ENCODE results near the gene PLPP2.

PLPP2 gene

GRCh38 chr19:305240-306150 lies 14.3 kb upstream of the PLPP2 start:
- Histone ChIP-seq H3K27ac (no peak overlapping the region), H3K4me3 (no peak overlapping the region)
- TF ChIP-seq, protein P1, sequence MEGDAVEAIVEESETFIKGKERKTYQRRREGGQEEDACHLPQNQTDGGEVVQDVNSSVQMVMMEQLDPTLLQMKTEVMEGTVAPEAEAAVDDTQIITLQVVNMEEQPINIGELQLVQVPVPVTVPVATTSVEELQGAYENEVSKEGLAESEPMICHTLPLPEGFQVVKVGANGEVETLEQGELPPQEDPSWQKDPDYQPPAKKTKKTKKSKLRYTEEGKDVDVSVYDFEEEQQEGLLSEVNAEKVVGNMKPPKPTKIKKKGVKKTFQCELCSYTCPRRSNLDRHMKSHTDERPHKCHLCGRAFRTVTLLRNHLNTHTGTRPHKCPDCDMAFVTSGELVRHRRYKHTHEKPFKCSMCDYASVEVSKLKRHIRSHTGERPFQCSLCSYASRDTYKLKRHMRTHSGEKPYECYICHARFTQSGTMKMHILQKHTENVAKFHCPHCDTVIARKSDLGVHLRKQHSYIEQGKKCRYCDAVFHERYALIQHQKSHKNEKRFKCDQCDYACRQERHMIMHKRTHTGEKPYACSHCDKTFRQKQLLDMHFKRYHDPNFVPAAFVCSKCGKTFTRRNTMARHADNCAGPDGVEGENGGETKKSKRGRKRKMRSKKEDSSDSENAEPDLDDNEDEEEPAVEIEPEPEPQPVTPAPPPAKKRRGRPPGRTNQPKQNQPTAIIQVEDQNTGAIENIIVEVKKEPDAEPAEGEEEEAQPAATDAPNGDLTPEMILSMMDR (IDR thresholded peaks at IDR 0.05) = no peak
- peak; percentile 61 for DNase-seq (ENCODE audit: low spot score)

DNA sequence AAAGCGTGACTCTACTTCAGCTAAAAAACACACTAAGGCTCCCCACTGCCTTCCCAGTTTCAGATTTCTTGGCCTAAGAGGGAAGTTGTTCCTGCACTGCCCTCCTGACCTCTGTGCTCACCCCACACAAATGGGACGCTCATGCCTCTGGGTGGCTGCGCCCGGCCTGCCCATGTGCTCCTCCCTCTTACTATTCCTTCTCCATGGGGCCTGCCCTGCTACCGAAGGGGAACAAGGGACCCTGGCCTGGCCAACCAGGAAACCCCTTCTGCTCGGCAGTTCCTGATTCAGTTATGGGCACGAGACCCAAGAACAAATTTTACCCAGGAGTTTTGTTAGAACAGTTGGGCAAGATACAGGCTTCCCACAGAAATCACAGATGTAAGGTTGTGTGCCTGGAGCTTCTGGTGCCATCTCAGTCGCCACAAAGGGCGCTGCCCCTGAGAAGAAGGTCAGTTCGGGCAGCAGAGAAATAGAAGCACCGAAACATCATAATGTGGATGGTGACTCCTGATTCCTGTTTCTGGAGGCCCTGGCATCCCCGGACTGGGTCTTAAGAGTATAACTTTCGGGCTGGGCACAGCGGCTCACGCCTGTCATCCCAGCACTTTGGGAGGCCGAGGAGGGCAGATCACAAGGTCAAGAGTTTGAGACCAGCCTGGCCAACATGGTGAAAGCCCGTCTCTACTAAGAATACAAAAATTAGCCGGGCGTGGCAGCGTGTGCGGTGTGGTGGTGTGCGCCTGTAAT lies 5.4 kb upstream of the PLPP2 start:
- Histone ChIP-seq H3K4me3 (no peak overlapping the region), H3K27ac (peak overlapping the region in 1 of 2 donors; percentile 60)
- TF ChIP-seq, protein P1 (IDR thresholded peaks at IDR 0.05) = no peak
- no peak for DNase-seq (ENCODE audit: low spot score)

DNA sequence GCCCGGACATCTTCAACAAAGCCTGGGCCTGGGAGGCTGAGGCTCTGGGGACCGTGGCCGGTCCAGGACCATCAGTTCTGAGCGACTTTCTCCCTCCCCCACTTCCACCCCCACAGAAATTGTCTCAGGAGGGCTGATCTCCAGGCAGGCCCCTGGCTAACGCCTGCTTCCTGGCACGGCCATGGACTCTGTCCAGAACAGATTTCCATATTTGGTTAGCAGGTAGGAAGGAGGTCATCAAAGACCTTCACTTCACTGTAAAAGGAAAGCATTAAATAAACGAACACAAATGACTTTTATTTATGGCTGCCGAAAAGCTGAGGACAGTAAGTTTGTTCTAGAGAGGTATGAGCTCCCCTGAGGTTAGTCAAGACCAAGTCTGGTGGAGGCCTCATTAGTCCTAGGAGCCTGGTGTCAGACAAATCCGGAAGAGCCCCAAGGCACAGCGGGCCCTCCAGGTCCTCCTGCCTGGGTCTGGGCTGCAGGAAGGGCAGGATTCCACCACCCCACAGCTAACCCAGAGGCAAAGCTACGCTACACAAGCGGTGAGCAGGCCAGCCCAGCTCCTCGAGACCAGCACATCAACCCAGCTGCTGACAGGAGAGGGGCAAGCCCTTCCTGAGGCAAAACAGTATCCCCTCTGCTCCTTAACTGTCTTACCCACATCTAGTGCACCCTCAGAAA lies 4.6 kb upstream of the PLPP2 start:
- peak overlapping the region in 1 of 2 donors; percentile 60 for H3K27ac ChIP-seq
- TF ChIP-seq, protein P1 (IDR thresholded peaks at IDR 0.05) = no peak
- H3K4me3 ChIP-seq = no peak overlapping the region
- DNase-seq (ENCODE audit: low spot score) = no peak

- TF ChIP-seq, protein P1 (IDR thresholded peaks at IDR 0.05) = peak; percentile 30
- H3K27ac ChIP-seq = peak overlapping the region in 1 of 2 donors; percentile 27
- no peak for DNase-seq (ENCODE audit: low spot score)
- H3K4me3 ChIP-seq = peak overlapping the region; percentile 39
Observed at GRCh38 chr19:294946-295686, 3.9 kb upstream of the PLPP2 start.

DNA sequence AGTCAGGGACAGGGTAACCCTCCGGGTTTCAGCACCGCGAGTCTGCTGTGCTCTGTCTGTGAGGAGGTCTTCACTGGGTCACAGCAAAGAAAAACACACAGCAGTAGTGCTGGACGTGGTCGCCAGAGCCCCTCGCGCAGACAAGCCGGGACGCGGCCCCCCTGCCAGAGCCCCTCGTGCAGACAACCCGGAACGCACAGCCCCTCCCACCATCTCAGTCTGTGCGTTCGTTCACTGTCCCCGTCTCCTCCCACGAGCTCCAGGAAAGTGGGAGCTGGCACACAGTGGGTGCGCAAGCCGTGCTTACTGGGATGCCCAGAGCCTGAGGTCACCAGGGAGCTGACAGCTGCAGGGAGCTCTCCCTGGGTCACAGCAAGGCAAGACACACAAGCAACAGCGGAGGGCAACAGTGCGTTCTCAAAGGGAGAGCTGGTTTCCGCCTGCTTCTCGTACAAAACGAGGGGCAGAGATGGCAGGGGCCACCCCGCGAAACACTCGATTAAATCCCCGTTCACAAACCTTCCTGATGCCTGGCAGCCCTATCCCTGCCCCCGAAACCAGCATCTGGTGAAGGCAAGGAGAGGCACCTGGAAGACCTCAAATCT lies 3.2 kb upstream of the PLPP2 start:
- Histone ChIP-seq H3K4me3 (peak overlapping the region; percentile 39), H3K27ac (no peak overlapping the region)
- DNase-seq (ENCODE audit: low spot score) = no peak
- TF ChIP-seq, protein P1 (IDR thresholded peaks at IDR 0.05) = no peak
